Measurements from ENCODE around the gene ENAH.
"Not testable (repeated sequence)": the region's sequence is repeated elsewhere in the genome, so short reads cannot be mapped to it uniquely, and the experiment has no call there.

Gene ENAH

DNA sequence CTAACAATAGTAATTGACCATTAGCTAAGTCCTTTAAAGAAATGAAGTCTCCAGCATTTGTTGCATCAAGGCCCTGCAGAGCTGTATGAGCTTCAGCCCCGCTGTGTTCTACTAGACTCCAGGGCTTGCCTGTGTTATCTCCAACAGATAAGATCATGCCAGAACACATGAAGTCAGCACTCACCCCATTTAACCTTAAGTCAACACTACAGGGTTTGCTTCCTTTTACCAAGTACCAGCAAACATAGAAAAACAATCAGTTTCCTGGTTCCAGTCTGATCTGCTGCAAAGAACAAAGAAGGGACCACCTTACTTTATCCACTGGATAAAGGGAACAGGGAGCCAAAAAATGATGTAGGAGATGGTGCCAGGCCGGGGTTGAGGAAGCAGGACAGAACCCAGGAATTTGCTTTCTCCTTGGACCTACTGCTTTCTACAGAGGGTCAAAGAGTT, 41.3 kb upstream of the ENAH start:
- TF ChIP-seq, protein P1, sequence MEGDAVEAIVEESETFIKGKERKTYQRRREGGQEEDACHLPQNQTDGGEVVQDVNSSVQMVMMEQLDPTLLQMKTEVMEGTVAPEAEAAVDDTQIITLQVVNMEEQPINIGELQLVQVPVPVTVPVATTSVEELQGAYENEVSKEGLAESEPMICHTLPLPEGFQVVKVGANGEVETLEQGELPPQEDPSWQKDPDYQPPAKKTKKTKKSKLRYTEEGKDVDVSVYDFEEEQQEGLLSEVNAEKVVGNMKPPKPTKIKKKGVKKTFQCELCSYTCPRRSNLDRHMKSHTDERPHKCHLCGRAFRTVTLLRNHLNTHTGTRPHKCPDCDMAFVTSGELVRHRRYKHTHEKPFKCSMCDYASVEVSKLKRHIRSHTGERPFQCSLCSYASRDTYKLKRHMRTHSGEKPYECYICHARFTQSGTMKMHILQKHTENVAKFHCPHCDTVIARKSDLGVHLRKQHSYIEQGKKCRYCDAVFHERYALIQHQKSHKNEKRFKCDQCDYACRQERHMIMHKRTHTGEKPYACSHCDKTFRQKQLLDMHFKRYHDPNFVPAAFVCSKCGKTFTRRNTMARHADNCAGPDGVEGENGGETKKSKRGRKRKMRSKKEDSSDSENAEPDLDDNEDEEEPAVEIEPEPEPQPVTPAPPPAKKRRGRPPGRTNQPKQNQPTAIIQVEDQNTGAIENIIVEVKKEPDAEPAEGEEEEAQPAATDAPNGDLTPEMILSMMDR (IDR thresholded peaks at IDR 0.05; ENCODE audit: low read depth, low read length), result no peak
- DNase-seq (ENCODE audit: extremely low read depth, low read depth), result no peak

GRCh38 chr1:225693697-225694096, 40.8 kb upstream of the ENAH start:
- DNase-seq (ENCODE audit: extremely low read depth, low read depth), result not testable (repeated sequence)

DNA sequence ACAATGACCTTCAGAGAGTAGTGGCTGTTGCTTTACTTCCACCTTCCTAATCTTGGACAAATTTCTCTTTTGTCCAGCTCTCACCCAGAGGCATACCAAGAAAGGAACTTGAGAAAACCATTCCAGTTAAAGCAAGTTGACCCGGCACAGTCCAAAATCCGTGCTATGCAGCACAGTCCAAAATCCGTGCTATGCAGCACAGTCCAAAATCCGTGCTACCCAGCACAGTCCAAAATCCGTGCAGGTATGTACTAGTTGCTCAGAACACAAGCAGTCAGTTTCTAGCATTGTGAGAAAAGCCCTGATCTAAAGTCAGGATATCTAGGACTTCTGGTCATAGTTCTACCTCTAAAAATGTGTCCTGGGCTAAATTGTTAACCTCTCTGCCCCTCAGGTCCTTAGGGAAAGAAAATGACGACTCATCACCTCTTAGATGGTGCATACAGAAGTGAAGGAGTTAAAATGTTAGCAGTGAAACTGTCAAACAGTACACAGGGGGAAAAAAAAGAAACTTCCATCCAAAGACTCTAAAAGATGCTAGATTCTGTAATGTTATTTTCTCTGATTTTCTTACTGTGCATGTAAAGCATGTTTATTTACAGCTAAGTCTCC, 40.3 kb upstream of the ENAH start:
- TF ChIP-seq, protein P1 (IDR thresholded peaks at IDR 0.05; ENCODE audit: low read depth, low read length), result no peak
- no peak for DNase-seq (ENCODE audit: extremely low read depth, low read depth)

DNA sequence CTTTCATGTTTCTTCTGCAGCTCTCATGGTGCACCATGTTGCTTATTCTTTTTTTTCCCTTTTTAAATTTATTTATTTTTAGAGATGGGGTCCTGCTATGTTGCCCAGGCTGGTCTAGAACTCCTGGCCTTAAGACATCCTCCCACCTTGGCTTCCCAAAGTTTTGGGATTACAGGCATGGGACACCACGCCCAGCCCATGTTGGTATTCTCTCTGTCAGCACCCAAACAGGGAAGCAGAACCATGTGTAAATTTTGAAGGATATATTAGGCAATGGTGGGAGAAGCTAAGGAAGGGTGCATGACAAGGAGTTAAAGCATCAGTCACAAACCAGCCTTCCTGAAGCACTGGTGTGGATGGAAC, 39.6 kb upstream of the ENAH start:
- no peak for DNase-seq (ENCODE audit: extremely low read depth, low read depth)
- TF ChIP-seq, protein P1 (IDR thresholded peaks at IDR 0.05; ENCODE audit: low read depth, low read length), result no peak

- peak; percentile 59 for DNase-seq (ENCODE audit: extremely low read depth, low read depth)
- TF ChIP-seq, protein P1 (IDR thresholded peaks at IDR 0.05; ENCODE audit: low read depth, low read length), result no peak
Measured at GRCh38 chr1:225691861-225692516, 39.1 kb upstream of the ENAH start.

GRCh38 chr1:225691377-225691776, 38.5 kb upstream of the ENAH start:
- DNase-seq (ENCODE audit: extremely low read depth, low read depth), result no peak
- TF ChIP-seq, protein P1 (IDR thresholded peaks at IDR 0.05; ENCODE audit: low read depth, low read length), result no peak

DNA sequence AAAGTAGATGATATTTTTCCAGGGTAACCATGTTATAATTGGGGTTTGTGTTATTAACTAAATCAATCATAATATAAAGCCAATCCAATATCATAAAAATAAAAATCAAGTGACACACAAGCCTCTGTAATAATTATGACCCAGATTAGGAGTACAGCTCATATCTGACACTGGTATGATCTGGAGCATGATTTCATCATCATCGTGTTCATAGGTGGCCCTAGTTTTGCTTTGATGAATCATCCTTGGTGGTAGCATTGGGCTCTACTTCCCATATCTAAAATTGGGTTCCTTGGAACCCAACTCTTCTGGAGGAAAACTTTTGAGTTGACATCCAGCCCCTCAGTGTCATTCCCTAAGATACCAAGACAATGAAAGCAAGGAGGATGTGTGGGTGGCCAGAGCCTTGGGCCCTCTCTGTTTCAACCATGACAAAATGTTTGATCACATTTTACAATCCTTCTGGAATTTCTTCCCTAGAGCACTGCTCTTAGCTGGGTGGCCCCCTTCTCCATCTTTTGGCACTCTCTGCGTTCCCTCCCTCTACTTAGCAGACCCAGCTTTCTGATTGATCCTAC, 37.0 kb upstream of the ENAH start:
- no peak for DNase-seq (ENCODE audit: extremely low read depth, low read depth)
- TF ChIP-seq, protein P1 (IDR thresholded peaks at IDR 0.05; ENCODE audit: low read depth, low read length), result no peak

Measured in AG09319 (cell line).